Liver (tissue), 9 donors: ENCODE measurements around the gene UGT1A5. TPM values are rescaled to one million over a fixed set of nuclear protein-coding genes. Genes with fewer than 3 reads are reported as not detected.

Experiments
- DNase-seq: peaks from one replicate; pipeline ENCODE4 v3.0.0-alpha.2; 2017; ENCODE audit warnings: low spot score
- H3K27ac ChIP-seq, 2 donors: one replicate each; pipeline ENCODE4 v1.7.0; 2013; ENCODE audit warnings: inconsistent platforms in 2 of 2, low read length in 2 of 2, control low read depth in 1 of 2, low read depth in 1 of 2, mild to moderate bottlenecking in 1 of 2
- H3K27me3 ChIP-seq, 4 donors: one replicate each; pipeline versions ENCODE4 v1.6.1 to v1.7.0; 2013; ENCODE audit warnings: low read length in 3 of 4, inconsistent platforms in 1 of 4, mild to moderate bottlenecking in 1 of 4, moderate library complexity in 1 of 4; ENCODE audit not compliant: control insufficient read depth in 4 of 4, insufficient read depth in 4 of 4
- H3K36me3 ChIP-seq, 4 donors: one replicate each; pipeline versions ENCODE4 v1.6.1 to v1.7.0; 2013; ENCODE audit warnings: low read length in 3 of 4, mild to moderate bottlenecking in 3 of 4, low read depth in 1 of 4, moderate library complexity in 1 of 4; ENCODE audit not compliant: control insufficient read depth in 4 of 4, insufficient read depth in 3 of 4
- H3K4me1 ChIP-seq, 4 donors: one replicate each; pipeline versions ENCODE4 v1.6.1 to v1.7.0; 2013; ENCODE audit warnings: low read length in 3 of 4, mild to moderate bottlenecking in 3 of 4, moderate library complexity in 1 of 4; ENCODE audit not compliant: control insufficient read depth in 4 of 4, insufficient read depth in 4 of 4
- H3K4me3 ChIP-seq, 3 donors: one replicate each; pipeline versions ENCODE4 v1.6.1 to v1.7.0; 2013; ENCODE audit warnings: low read length in 3 of 3, control low read depth in 1 of 3, low read depth in 1 of 3, mild to moderate bottlenecking in 1 of 3
- H3K9ac ChIP-seq, 2 donors: one replicate each; pipeline ENCODE4 v1.7.0; 2013; ENCODE audit warnings: low read length in 2 of 2, mild to moderate bottlenecking in 2 of 2, moderate library complexity in 2 of 2, control low read depth in 1 of 2, low read depth in 1 of 2
- H3K9me3 ChIP-seq, 4 donors: one replicate each; pipeline versions ENCODE4 v1.6.1 to v1.7.0; 2013; ENCODE audit warnings: low read length in 3 of 4; ENCODE audit not compliant: control insufficient read depth in 4 of 4
- EGR1 ChIP-seq, 2 donors: IDR thresholded peaks; 2 replicates each; pipeline ENCODE4 v1.6.1; 2016 to 2018; ENCODE audit warnings: antibody characterized with exemption in 2 of 2, low read depth in 2 of 2
- FOXA1 ChIP-seq: IDR thresholded peaks from 2 replicates; pipeline ENCODE4 v1.6.1; 2016; ENCODE audit warnings: antibody characterized with exemption
- FOXA2 ChIP-seq: IDR thresholded peaks from 2 replicates; pipeline ENCODE4 v1.6.1; 2016; ENCODE audit warnings: antibody characterized with exemption
- GABPA ChIP-seq, 2 donors: IDR thresholded peaks in 1 of 2; conservative IDR thresholded peaks in 1 of 2; 2 replicates each; pipeline ENCODE4 v1.6.1; 2016; ENCODE audit warnings: antibody characterized with exemption in 2 of 2, mild to moderate bottlenecking in 1 of 2, moderate library complexity in 1 of 2
- HNF4A ChIP-seq, 2 donors: conservative IDR thresholded peaks; 2 replicates each; pipeline ENCODE4 v1.6.1; 2016; ENCODE audit warnings: antibody characterized with exemption in 2 of 2, mild to moderate bottlenecking in 2 of 2
- HNF4G ChIP-seq: IDR thresholded peaks from 2 replicates; pipeline ENCODE4 v1.6.1; 2016; ENCODE audit warnings: antibody characterized with exemption
- JUND ChIP-seq, 2 donors: IDR thresholded peaks; 2 replicates each; pipeline ENCODE4 v1.6.1; 2016; ENCODE audit warnings: antibody characterized with exemption in 2 of 2
- NR2F2 ChIP-seq: IDR thresholded peaks from 2 replicates; pipeline ENCODE4 v1.6.1; 2016; ENCODE audit warnings: antibody characterized with exemption
- RAD21 ChIP-seq, 2 donors: IDR thresholded peaks; 2 replicates each; pipeline ENCODE4 v1.6.1; 2016; ENCODE audit warnings: antibody characterized with exemption in 2 of 2, mild to moderate bottlenecking in 2 of 2
- RXRA ChIP-seq, 2 donors: IDR thresholded peaks; 2 replicates each; pipeline ENCODE4 v1.6.1; 2017 to 2018; ENCODE audit warnings: antibody characterized with exemption in 2 of 2, mild to moderate bottlenecking in 1 of 2
- SP1 ChIP-seq: IDR thresholded peaks from 2 replicates; pipeline ENCODE4 v1.6.1; 2018; ENCODE audit warnings: antibody characterized with exemption, mild to moderate bottlenecking
- TAF1 ChIP-seq: conservative IDR thresholded peaks from 2 replicates; pipeline ENCODE4 v1.6.1; 2016; ENCODE audit warnings: antibody characterized with exemption, mild to moderate bottlenecking
- YY1 ChIP-seq: IDR thresholded peaks from 2 replicates; pipeline ENCODE4 v1.6.1; 2016; ENCODE audit warnings: antibody characterized with exemption, mild to moderate bottlenecking
- WGBS: extraction: QIAGEN DNeasy Blood & Tissue Kit; methylation state at CpG from one replicate; pipeline ENCODE4 v1.1.7; 2013; 5-methylcytosine and 5-hydroxymethylcytosine counted together
- polyA plus RNA-seq, 2 donors: library from polyadenylated mRNA; stranded (reverse) in 1 of 2; unstranded in 1 of 2; fragments of 200-250 nt in 1 of 2; fragments of >200 nt in 1 of 2; fragmentation: Nextera tagmentation in 1 of 2; extraction: Ambion mirVana in 1 of 2; gene quantifications; one replicate each; pipeline versions ENCODE4 v1.2.1 to v1.2.3, GENCODE V29; 2013 to 2015
- total RNA-seq, 2 donors: library from RNA; depleted of rRNA; stranded (reverse); fragments of >200 nt; gene quantifications; one replicate each; pipeline ENCODE4 v1.2.3, GENCODE V29; 2014
- TF ChIP-seq, protein P1 (sequence below): IDR thresholded peaks from 2 replicates; pipeline ENCODE4 v1.6.1; 2016; ENCODE audit warnings: antibody characterized with exemption
- TF ChIP-seq, protein P2 (sequence below): IDR thresholded peaks from 2 replicates; pipeline ENCODE4 v1.6.1; 2016; ENCODE audit warnings: antibody characterized with exemption
- TF ChIP-seq, protein P3 (sequence below): IDR thresholded peaks from 2 replicates; pipeline ENCODE4 v1.6.1; 2016; ENCODE audit warnings: antibody characterized with exemption
- TF ChIP-seq, protein P4 (sequence below): IDR thresholded peaks from 2 replicates; pipeline ENCODE4 v1.6.1; 2016; ENCODE audit warnings: antibody characterized with exemption, mild to moderate bottlenecking
- TF ChIP-seq, protein P5 (sequence below): fragments of 150-350 bp; IDR thresholded peaks from 2 replicates; pipeline ENCODE4 v1.5.1; 2017; ENCODE audit warnings: improper control_type of control experiment, low read depth, low read length; ENCODE audit not compliant: missing input control
- donor health status: healthy.
- donor health status: healthy.
- donor health status: healthy.
- donor health status: healthy.
- donor health status: healthy.

Gene UGT1A5
- total and polyA plus RNA-seq, 4 donors = 0.14 to 1.8 (median 1.6) TPM; not detected in 1

DNA sequence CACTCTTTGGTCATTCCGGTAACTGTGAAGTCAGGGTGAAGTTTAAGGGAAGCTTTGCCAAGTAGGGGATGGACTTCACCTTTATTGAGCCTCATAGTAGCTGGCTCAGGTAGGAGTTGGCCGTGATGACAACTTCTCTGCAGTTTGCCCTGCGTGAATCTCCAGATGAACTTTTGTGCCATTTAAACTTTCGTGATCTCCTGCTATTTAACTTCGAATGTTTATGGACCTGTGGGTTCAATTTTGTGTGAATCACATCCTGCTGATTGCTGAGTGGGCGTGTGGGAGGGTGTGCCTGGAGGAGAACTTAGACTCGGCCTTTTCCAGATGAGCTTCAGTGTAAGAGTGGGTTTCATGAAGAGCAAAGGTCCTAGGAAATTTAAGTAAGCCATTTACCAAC lies 51.6 kb downstream of the UGT1A5 start:
- H3K9ac ChIP-seq = peak overlapping the region; percentile 39 to 99
- 21% methylated on average over 7 of the region's 7 CpGs for WGBS
- peak overlapping the region in 1 of 3 donors; percentile 5 for H3K4me3 ChIP-seq
- TF ChIP-seq HNF4G (peak; percentile 55), FOXA2 (peak; percentile 86), JUND (IDR thresholded peaks at IDR 0.05) (peak; percentile 82 to 95), EGR1 (IDR thresholded peaks at IDR 0.05; ENCODE audit: low read depth in 2 of 2) (peak; percentile 94 to 96), GABPA (IDR thresholded peaks at IDR 0.05 in 1 of 2, conservative IDR thresholded peaks at IDR 0.05 in 1 of 2) (peak in 1 of 2 donors; percentile 57), YY1 (peak; percentile 67), SP1 (peak; percentile 99), RAD21 (IDR thresholded peaks at IDR 0.05) (peak; percentile 58 to 66), RXRA (IDR thresholded peaks at IDR 0.05) (peak; percentile 99 to 100), TAF1 (peak; percentile 76), HNF4A (conservative IDR thresholded peaks at IDR 0.05) (peak; percentile 91 to 94), NR2F2 (peak; percentile 42), FOXA1 (peak; percentile 82)
- TF ChIP-seq, protein P1, sequence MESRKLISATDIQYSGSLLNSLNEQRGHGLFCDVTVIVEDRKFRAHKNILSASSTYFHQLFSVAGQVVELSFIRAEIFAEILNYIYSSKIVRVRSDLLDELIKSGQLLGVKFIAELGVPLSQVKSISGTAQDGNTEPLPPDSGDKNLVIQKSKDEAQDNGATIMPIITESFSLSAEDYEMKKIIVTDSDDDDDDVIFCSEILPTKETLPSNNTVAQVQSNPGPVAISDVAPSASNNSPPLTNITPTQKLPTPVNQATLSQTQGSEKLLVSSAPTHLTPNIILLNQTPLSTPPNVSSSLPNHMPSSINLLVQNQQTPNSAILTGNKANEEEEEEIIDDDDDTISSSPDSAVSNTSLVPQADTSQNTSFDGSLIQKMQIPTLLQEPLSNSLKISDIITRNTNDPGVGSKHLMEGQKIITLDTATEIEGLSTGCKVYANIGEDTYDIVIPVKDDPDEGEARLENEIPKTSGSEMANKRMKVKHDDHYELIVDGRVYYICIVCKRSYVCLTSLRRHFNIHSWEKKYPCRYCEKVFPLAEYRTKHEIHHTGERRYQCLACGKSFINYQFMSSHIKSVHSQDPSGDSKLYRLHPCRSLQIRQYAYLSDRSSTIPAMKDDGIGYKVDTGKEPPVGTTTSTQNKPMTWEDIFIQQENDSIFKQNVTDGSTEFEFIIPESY = peak; percentile 80
- TF ChIP-seq, protein P2, sequence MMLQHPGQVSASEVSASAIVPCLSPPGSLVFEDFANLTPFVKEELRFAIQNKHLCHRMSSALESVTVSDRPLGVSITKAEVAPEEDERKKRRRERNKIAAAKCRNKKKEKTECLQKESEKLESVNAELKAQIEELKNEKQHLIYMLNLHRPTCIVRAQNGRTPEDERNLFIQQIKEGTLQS = peak; percentile 83
- TF ChIP-seq, protein P3, sequence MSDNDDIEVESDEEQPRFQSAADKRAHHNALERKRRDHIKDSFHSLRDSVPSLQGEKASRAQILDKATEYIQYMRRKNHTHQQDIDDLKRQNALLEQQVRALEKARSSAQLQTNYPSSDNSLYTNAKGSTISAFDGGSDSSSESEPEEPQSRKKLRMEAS = peak; percentile 82
- TF ChIP-seq, protein P4, sequence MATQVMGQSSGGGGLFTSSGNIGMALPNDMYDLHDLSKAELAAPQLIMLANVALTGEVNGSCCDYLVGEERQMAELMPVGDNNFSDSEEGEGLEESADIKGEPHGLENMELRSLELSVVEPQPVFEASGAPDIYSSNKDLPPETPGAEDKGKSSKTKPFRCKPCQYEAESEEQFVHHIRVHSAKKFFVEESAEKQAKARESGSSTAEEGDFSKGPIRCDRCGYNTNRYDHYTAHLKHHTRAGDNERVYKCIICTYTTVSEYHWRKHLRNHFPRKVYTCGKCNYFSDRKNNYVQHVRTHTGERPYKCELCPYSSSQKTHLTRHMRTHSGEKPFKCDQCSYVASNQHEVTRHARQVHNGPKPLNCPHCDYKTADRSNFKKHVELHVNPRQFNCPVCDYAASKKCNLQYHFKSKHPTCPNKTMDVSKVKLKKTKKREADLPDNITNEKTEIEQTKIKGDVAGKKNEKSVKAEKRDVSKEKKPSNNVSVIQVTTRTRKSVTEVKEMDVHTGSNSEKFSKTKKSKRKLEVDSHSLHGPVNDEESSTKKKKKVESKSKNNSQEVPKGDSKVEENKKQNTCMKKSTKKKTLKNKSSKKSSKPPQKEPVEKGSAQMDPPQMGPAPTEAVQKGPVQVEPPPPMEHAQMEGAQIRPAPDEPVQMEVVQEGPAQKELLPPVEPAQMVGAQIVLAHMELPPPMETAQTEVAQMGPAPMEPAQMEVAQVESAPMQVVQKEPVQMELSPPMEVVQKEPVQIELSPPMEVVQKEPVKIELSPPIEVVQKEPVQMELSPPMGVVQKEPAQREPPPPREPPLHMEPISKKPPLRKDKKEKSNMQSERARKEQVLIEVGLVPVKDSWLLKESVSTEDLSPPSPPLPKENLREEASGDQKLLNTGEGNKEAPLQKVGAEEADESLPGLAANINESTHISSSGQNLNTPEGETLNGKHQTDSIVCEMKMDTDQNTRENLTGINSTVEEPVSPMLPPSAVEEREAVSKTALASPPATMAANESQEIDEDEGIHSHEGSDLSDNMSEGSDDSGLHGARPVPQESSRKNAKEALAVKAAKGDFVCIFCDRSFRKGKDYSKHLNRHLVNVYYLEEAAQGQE = peak; percentile 63
- TF ChIP-seq, protein P5, sequence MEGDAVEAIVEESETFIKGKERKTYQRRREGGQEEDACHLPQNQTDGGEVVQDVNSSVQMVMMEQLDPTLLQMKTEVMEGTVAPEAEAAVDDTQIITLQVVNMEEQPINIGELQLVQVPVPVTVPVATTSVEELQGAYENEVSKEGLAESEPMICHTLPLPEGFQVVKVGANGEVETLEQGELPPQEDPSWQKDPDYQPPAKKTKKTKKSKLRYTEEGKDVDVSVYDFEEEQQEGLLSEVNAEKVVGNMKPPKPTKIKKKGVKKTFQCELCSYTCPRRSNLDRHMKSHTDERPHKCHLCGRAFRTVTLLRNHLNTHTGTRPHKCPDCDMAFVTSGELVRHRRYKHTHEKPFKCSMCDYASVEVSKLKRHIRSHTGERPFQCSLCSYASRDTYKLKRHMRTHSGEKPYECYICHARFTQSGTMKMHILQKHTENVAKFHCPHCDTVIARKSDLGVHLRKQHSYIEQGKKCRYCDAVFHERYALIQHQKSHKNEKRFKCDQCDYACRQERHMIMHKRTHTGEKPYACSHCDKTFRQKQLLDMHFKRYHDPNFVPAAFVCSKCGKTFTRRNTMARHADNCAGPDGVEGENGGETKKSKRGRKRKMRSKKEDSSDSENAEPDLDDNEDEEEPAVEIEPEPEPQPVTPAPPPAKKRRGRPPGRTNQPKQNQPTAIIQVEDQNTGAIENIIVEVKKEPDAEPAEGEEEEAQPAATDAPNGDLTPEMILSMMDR = no peak
- peak overlapping the region; percentile 88 to 94 for H3K27ac ChIP-seq
- H3K9me3 ChIP-seq = no peaks in the 10 kb centered on the region
- no peaks in the 10 kb centered on the region for H3K27me3 ChIP-seq
- peaks cover 3 to 36% (median 9%) of the 10 kb centered on the region in 4 donors for H3K4me1 ChIP-seq
- no peak for DNase-seq
- H3K36me3 ChIP-seq = peaks cover 0 to 15% (median 13%) of the 10 kb centered on the region in 4 donors
